Neuron (in vitro differentiated cells): ENCODE data around the gene LDLRAD2.
"Not testable (repeated sequence)": the region's sequence is repeated elsewhere in the genome, so short reads cannot be mapped to it uniquely, and the experiment has no call there.

Experiments
- H2AFZ ChIP-seq: one replicate; pipeline ENCODE4 v1.6.1; 2013; ENCODE audit warnings: low read depth, mild to moderate bottlenecking, inconsistent platforms, low read length, moderate library complexity
- H3K27me3 ChIP-seq: one replicate; pipeline ENCODE4 v1.6.1; 2013; ENCODE audit warnings: low read length; ENCODE audit not compliant: insufficient read depth
- H3K36me3 ChIP-seq: one replicate; pipeline ENCODE4 v1.6.1; 2013; ENCODE audit warnings: low read length; ENCODE audit not compliant: insufficient read depth
- H3K4me1 ChIP-seq: one replicate; pipeline ENCODE4 v1.6.1; 2013; ENCODE audit warnings: low read length; ENCODE audit not compliant: insufficient read depth
- H3K4me3 ChIP-seq: 2 replicates; pipeline ENCODE4 v1.5.1; 2013; ENCODE audit warnings: mild to moderate bottlenecking, low read length, moderate library complexity
- H3K9me3 ChIP-seq: one replicate; pipeline ENCODE4 v1.6.1; 2013; ENCODE audit warnings: low read length

Gene LDLRAD2

GRCh38 chr1:21776925-21777324 lies 35.1 kb upstream of the LDLRAD2 start:
- not testable (repeated sequence) for H3K36me3 ChIP-seq, H2AFZ ChIP-seq, H3K9me3 ChIP-seq, H3K27me3 ChIP-seq, H3K4me3 ChIP-seq, H3K4me1 ChIP-seq

GRCh38 chr1:21778405-21778727 lies 33.7 kb upstream of the LDLRAD2 start:
- no peaks in the 10 kb centered on the region for H3K36me3 ChIP-seq

GRCh38 chr1:21779613-21780521 lies 32.2 kb upstream of the LDLRAD2 start:
- Histone ChIP-seq H3K4me3 (no peak overlapping the region), H2AFZ (no peak overlapping the region), H3K4me1 (peaks cover 4% of the 10 kb centered on the region), H3K36me3 (no peaks in the 10 kb centered on the region), H3K27me3 (no peaks in the 10 kb centered on the region), H3K9me3 (peaks cover 1% of the 10 kb centered on the region)

More at GRCh38 chr1:21778405-21778727, 33.7 kb upstream of the LDLRAD2 start:
- Histone ChIP-seq H2AFZ (no peak overlapping the region), H3K27me3 (no peaks in the 10 kb centered on the region), H3K4me1 (peaks cover 4% of the 10 kb centered on the region), H3K4me3 (no peak overlapping the region), H3K9me3 (peaks cover 1% of the 10 kb centered on the region)

- Histone ChIP-seq H3K4me3 (peak overlapping the region; percentile 68), H3K9me3 (peaks cover 1% of the 10 kb centered on the region), H3K4me1 (peaks cover 4% of the 10 kb centered on the region), H3K36me3 (no peaks in the 10 kb centered on the region), H3K27me3 (no peaks in the 10 kb centered on the region), H2AFZ (peak overlapping the region; percentile 69)
Measured at GRCh38 chr1:21781815-21782348, 30.2 kb upstream of the LDLRAD2 start.

- peak overlapping the region; percentile 69 for H2AFZ ChIP-seq
- H3K4me1 ChIP-seq = peaks cover 4% of the 10 kb centered on the region
- H3K27me3 ChIP-seq = no peaks in the 10 kb centered on the region
Measured at GRCh38 chr1:21782349-21782867, 29.7 kb upstream of the LDLRAD2 start.

GRCh38 chr1:21782868-21783678 lies 29.0 kb upstream of the LDLRAD2 start, which contains the start of gene USP48:
Gene USP48 (minus strand): TSS chr1:21783149. CDS start chr1:21782957, 192 bp downstream.
- H3K4me1 ChIP-seq = peaks cover 4% of the 10 kb centered on the region
- no peaks in the 10 kb centered on the region for H3K27me3 ChIP-seq
- peak within 1 kb of the TSS; percentile 69 for H2AFZ ChIP-seq
- no peaks in the 10 kb centered on the region for H3K9me3 ChIP-seq
- peak within 1 kb of the TSS; percentile 68 for H3K4me3 ChIP-seq
- no peaks in the 10 kb centered on the region for H3K36me3 ChIP-seq

More at GRCh38 chr1:21782349-21782867, 29.7 kb upstream of the LDLRAD2 start:
- Histone ChIP-seq H3K9me3 (peaks cover under 1% of the 10 kb centered on the region), H3K4me3 (peak overlapping the region; percentile 68), H3K36me3 (no peaks in the 10 kb centered on the region)

GRCh38 chr1:21783679-21784603 lies 28.1 kb upstream of the LDLRAD2 start:
- Histone ChIP-seq H2AFZ (peak overlapping the region; percentile 69), H3K4me1 (peaks cover 4% of the 10 kb centered on the region), H3K9me3 (no peaks in the 10 kb centered on the region), H3K4me3 (peak overlapping the region; percentile 68), H3K36me3 (no peaks in the 10 kb centered on the region), H3K27me3 (no peaks in the 10 kb centered on the region)

GRCh38 chr1:21785764-21786163 lies 26.3 kb upstream of the LDLRAD2 start:
- not testable (repeated sequence) for H3K36me3 ChIP-seq, H3K9me3 ChIP-seq, H3K27me3 ChIP-seq, H3K4me1 ChIP-seq, H2AFZ ChIP-seq, H3K4me3 ChIP-seq

- H3K36me3 ChIP-seq = no peaks in the 10 kb centered on the region
- no peaks in the 10 kb centered on the region for H3K9me3 ChIP-seq
- H3K27me3 ChIP-seq = no peaks in the 10 kb centered on the region
- no peak overlapping the region for H3K4me3 ChIP-seq
- H3K4me1 ChIP-seq = no peaks in the 10 kb centered on the region
- H2AFZ ChIP-seq = no peak overlapping the region
Measured at GRCh38 chr1:21786640-21787039, 25.4 kb upstream of the LDLRAD2 start.

GRCh38 chr1:21793104-21793503 lies 19.0 kb upstream of the LDLRAD2 start:
- H3K27me3 ChIP-seq = no peaks in the 10 kb centered on the region
- no peak overlapping the region for H3K4me3 ChIP-seq
- H3K4me1 ChIP-seq = no peaks in the 10 kb centered on the region
- peaks cover 5% of the 10 kb centered on the region for H3K9me3 ChIP-seq
- H2AFZ ChIP-seq = no peak overlapping the region
- H3K36me3 ChIP-seq = no peaks in the 10 kb centered on the region

- no peaks in the 10 kb centered on the region for H3K4me1 ChIP-seq
Measured at GRCh38 chr1:21794656-21795055, 17.4 kb upstream of the LDLRAD2 start.

GRCh38 chr1:21795075-21795474 lies 17.0 kb upstream of the LDLRAD2 start:
- no peaks in the 10 kb centered on the region for H3K27me3 ChIP-seq
- H3K4me1 ChIP-seq = no peaks in the 10 kb centered on the region
- peaks cover 5% of the 10 kb centered on the region for H3K9me3 ChIP-seq
- H3K36me3 ChIP-seq = no peaks in the 10 kb centered on the region
- no peak overlapping the region for H3K4me3 ChIP-seq
- H2AFZ ChIP-seq = no peak overlapping the region

More at GRCh38 chr1:21794656-21795055, 17.4 kb upstream of the LDLRAD2 start:
- no peaks in the 10 kb centered on the region for H3K27me3 ChIP-seq
- H2AFZ ChIP-seq = no peak overlapping the region
- H3K9me3 ChIP-seq = peaks cover 5% of the 10 kb centered on the region
- no peak overlapping the region for H3K4me3 ChIP-seq
- H3K36me3 ChIP-seq = no peaks in the 10 kb centered on the region
